ENCODE data around the gene EIF2A.

EIF2A gene

DNA sequence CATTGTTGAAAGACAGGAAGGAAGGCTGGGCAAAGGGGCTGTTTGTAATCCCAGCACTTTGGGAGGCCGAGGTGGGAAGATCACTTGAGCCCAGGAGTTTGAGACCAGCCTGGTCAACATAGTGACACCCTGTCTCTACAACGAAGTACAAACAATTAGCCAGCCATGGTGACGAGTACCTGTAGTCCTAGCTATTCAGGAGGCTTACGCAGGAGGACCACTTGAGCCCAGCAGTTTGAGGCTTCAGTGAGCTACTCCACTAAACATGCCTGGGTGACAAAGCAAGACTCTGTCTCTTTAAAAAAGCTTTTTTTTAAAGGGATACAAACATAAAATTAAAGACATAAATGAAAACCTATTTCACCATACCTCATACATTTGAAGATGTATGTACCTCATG, 11.4 kb upstream of the EIF2A start:
- Histone ChIP-seq H3K4me3 (ENCODE audit: low read depth in 1 of 2, low read length in 2 of 2) (no peak overlapping the region), H3K4me1 (ENCODE audit: insufficient read depth, low read length) (no peaks in the 10 kb centered on the region), H3K9me3 (ENCODE audit: insufficient read depth, low read length, severe bottlenecking) (no peaks in the 10 kb centered on the region), H2AFZ (ENCODE audit: low read depth, low read length) (no peak overlapping the region), H3K27me3 (ENCODE audit: insufficient read depth, low read length, poor library complexity) (no peaks in the 10 kb centered on the region), H3K79me2 (ENCODE audit: insufficient read depth, low read length) (no peaks in the 10 kb centered on the region), H3K27ac (ENCODE audit: low read length) (no peak overlapping the region), H4K20me1 (ENCODE audit: insufficient read depth, low read length) (no peaks in the 10 kb centered on the region), H3K4me2 (ENCODE audit: insufficient read depth, low read length) (no peak overlapping the region), H3K9ac (ENCODE audit: low read depth, low read length) (no peak overlapping the region), H3K36me3 (ENCODE audit: insufficient read depth, low read length) (no peaks in the 10 kb centered on the region)
- DNase-seq (no peak), ATAC-seq (ENCODE audit: insufficient read depth, low read depth) (no peak)
- TF ChIP-seq EZH2 (IDR thresholded peaks at IDR 0.05; ENCODE audit: borderline replicate concordance, low read depth, low read length, severe bottlenecking) = no peak
- TF ChIP-seq, protein P1, sequence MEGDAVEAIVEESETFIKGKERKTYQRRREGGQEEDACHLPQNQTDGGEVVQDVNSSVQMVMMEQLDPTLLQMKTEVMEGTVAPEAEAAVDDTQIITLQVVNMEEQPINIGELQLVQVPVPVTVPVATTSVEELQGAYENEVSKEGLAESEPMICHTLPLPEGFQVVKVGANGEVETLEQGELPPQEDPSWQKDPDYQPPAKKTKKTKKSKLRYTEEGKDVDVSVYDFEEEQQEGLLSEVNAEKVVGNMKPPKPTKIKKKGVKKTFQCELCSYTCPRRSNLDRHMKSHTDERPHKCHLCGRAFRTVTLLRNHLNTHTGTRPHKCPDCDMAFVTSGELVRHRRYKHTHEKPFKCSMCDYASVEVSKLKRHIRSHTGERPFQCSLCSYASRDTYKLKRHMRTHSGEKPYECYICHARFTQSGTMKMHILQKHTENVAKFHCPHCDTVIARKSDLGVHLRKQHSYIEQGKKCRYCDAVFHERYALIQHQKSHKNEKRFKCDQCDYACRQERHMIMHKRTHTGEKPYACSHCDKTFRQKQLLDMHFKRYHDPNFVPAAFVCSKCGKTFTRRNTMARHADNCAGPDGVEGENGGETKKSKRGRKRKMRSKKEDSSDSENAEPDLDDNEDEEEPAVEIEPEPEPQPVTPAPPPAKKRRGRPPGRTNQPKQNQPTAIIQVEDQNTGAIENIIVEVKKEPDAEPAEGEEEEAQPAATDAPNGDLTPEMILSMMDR (IDR thresholded peaks at IDR 0.05; ENCODE audit: borderline replicate concordance, extremely low read depth, low read length, poor library complexity, severe bottlenecking) = no peak

DNA sequence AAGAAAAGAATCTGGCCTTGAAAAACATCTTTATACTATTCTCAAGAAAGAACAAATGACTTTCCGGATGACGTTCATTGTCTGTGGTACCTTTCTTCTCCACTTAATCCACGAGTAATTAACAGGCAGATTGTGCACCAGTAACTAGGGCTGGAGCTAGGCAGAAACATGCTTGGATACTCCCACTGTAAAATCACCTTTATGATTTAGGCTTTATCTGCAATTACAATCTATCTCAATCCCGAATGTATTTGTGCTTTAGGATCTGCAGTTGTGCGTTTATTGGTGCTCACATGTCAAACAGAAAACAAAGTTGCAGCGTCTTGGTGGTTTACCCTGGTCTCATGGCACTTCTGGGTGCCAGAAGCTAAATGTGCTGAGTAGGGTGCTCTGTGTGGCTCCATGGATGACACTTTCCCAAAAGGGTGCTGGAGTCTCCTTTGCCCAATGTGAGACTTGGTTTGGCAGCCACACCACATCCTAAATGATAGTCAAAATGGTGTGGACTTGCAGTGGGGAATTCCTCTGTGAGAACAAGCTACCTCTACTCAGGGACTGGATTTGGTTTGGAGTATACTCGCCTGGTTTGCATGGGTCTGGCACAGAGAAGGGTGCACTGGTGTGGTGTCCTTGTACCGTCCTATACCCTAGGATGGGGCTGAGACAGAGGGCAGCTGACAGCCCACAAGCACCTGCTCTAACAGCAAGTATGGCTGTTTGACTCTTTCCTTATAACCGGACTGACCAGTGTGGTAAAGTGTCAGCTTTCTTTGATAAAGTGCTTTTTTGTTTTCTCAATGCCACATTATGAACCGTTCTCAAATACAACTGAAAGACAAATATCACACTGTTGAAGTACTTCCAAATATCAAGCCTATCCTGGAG, 8.0 kb upstream of the EIF2A start:
- H3K27me3 ChIP-seq (ENCODE audit: insufficient read depth, low read length, poor library complexity) = no peaks in the 10 kb centered on the region
- no peak overlapping the region for H2AFZ ChIP-seq (ENCODE audit: low read depth, low read length)
- peaks cover 21% of the 10 kb centered on the region for H3K36me3 ChIP-seq (ENCODE audit: insufficient read depth, low read length)
- no peak overlapping the region for H3K9ac ChIP-seq (ENCODE audit: low read depth, low read length)
- ATAC-seq (ENCODE audit: insufficient read depth, low read depth) = peak; percentile 31; the same call in 1 of the 3 replicates
- H3K4me3 ChIP-seq (ENCODE audit: low read depth in 1 of 2, low read length in 2 of 2) = no peak overlapping the region
- H3K4me2 ChIP-seq (ENCODE audit: insufficient read depth, low read length) = no peak overlapping the region
- H3K9me3 ChIP-seq (ENCODE audit: insufficient read depth, low read length, severe bottlenecking) = no peaks in the 10 kb centered on the region
- peaks cover 7% of the 10 kb centered on the region for H3K79me2 ChIP-seq (ENCODE audit: insufficient read depth, low read length)
- TF ChIP-seq, protein P1 (IDR thresholded peaks at IDR 0.05; ENCODE audit: borderline replicate concordance, extremely low read depth, low read length, poor library complexity, severe bottlenecking) = no peak
- TF ChIP-seq EZH2 (IDR thresholded peaks at IDR 0.05; ENCODE audit: borderline replicate concordance, low read depth, low read length, severe bottlenecking) = no peak
- no peak for DNase-seq
- no peaks in the 10 kb centered on the region; the same call in 1 of the 2 replicates for H3K4me1 ChIP-seq (ENCODE audit: insufficient read depth, low read length)
- H4K20me1 ChIP-seq (ENCODE audit: insufficient read depth, low read length) = 0 out of 2 replicates have a peak, but pooled peaks cover 3% of the 10 kb centered on the region
- H3K27ac ChIP-seq (ENCODE audit: low read length) = no peak overlapping the region

DNA sequence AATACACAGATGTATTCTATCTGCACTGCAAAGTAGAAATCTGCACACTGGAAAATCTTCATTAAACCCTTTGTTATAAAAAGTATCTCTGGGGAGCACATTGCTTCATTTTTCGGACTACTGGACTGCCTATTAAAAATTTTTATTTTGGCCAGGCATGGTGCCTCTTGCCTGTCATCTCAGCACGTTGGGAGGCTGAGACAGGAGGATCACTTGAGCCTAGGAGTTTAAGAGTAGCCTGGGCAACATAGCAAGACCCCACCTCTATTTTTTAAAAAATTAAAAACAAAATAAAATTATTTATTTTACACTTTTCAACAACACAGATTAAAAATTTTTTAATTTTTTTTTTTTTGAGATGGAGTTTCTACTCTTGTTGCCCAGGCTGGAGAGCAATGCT, 6.3 kb upstream of the EIF2A start:
- Histone ChIP-seq H2AFZ (ENCODE audit: low read depth, low read length) (no peak overlapping the region), H3K36me3 (ENCODE audit: insufficient read depth, low read length) (peaks cover 32% of the 10 kb centered on the region), H3K9ac (ENCODE audit: low read depth, low read length) (no peak overlapping the region), H3K9me3 (ENCODE audit: insufficient read depth, low read length, severe bottlenecking) (no peaks in the 10 kb centered on the region), H3K79me2 (ENCODE audit: insufficient read depth, low read length) (peaks cover 25% of the 10 kb centered on the region), H3K4me3 (ENCODE audit: low read depth in 1 of 2, low read length in 2 of 2) (no peak overlapping the region), H3K4me1 (ENCODE audit: insufficient read depth, low read length) (peaks cover 16% of the 10 kb centered on the region), H3K4me2 (ENCODE audit: insufficient read depth, low read length) (no peak overlapping the region), H3K27me3 (ENCODE audit: insufficient read depth, low read length, poor library complexity) (no peaks in the 10 kb centered on the region), H3K27ac (ENCODE audit: low read length) (no peak overlapping the region), H4K20me1 (ENCODE audit: insufficient read depth, low read length) (peaks cover 9% of the 10 kb centered on the region; the same call in 1 of the 2 replicates)
- DNase-seq (no peak), ATAC-seq (ENCODE audit: insufficient read depth, low read depth) (no peak)
- TF ChIP-seq, protein P1 (IDR thresholded peaks at IDR 0.05; ENCODE audit: borderline replicate concordance, extremely low read depth, low read length, poor library complexity, severe bottlenecking) = no peak
- no peak for TF ChIP-seq EZH2 (IDR thresholded peaks at IDR 0.05; ENCODE audit: borderline replicate concordance, low read depth, low read length, severe bottlenecking)

Measured in DND-41 (cell line).